Suppressor macrophage (primary cell): Measurements from ENCODE around the gene SCN4B.
"Not testable (repeated sequence)": the region's sequence is repeated elsewhere in the genome, so short reads cannot be mapped to it uniquely, and the experiment has no call there.

Experiments used
- DNase-seq, 4 experiments: peaks; one replicate each; pipeline ENCODE4 v3.0.0-alpha.2; 2020 to 2022
- total RNA-seq, 17 experiments: gene quantifications; one replicate each; lab custom pipeline; 2026; ENCODE audit warnings: mixed read lengths in 6 of 17, inconsistent platforms in 3 of 17; lab: John Stamatoyannopoulos, UW

Gene SCN4B, protein sequence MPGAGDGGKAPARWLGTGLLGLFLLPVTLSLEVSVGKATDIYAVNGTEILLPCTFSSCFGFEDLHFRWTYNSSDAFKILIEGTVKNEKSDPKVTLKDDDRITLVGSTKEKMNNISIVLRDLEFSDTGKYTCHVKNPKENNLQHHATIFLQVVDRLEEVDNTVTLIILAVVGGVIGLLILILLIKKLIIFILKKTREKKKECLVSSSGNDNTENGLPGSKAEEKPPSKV
- 0 to 3.2 (median 0.15) reads per million in 17 experiments for total RNA-seq

- DNase-seq = peak; percentile 47 to 77 (median 60)
These were observed at the start of gene SCN4B for GRCh38 chr11:118152552-118153471. TSS of gene SCN4B (minus strand) at chr11:118152823. CDS start at chr11:118152673, 150 bp downstream.

DNA sequence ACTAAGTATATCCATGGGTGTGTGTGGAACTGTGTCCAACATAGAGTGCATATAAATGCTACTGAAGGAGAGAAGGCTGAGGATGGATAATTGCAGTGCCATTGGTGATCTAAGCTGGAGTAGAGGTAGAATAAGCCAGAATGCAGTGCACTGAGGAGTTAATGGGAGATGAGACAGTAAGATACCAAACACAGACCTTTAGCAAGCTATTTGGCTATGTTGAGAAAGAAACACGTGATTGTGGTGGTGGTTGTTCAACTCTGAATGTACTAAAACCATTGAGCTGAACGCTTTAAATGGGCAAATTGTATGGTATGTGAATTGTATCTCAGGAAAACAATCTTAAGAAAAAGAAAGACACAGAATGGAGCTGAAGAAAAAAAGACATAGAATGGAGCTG is 49.3 kb upstream of the SCN4B start:
- no peak for DNase-seq

DNA sequence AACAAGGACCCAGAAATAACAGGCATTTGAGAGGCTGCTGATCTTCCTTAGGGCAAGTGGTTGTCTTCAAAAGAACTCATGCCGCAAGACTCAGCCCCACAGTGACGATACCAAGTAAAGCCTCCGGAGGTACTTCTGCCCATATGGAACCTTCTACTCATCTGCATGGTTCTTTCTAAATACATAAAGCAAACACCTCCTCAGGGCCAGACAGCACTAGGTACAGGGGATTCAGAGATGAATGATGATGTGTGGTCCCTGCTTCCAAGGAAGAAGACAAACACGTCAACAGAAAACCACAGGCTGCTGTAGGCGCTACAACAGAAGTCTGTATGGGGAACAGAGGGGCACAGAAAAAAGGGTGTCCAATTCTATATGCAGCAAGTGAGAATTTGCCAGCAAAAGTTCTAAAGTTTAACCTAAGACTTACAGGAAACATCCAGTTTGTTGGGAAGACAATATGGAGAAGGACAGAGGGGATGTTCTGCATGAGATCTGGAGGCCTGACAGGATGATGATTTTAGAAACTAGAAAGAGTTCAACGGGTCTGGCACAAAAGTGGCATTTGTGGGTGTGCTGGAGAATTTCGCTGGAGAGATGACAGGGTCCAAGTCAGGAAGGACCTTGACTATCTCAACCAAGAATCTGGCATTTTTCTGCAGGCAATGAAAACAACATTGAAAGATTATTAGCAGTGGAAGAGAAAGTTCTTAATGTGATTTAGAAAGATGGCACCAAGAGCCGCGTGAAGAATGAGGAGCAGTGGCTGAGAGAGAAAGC is 48.5 kb upstream of the SCN4B start:
- no peak for DNase-seq

GRCh38 chr11:118200497-118200896 is 47.9 kb upstream of the SCN4B start:
- DNase-seq = no peak

- DNase-seq = no peak
These were observed 46.5 kb upstream of the SCN4B start for GRCh38 chr11:118199135-118199534.

GRCh38 chr11:118198370-118198769 is 45.7 kb upstream of the SCN4B start:
- DNase-seq = peak; percentile 79 to 92 (median 87)

DNA sequence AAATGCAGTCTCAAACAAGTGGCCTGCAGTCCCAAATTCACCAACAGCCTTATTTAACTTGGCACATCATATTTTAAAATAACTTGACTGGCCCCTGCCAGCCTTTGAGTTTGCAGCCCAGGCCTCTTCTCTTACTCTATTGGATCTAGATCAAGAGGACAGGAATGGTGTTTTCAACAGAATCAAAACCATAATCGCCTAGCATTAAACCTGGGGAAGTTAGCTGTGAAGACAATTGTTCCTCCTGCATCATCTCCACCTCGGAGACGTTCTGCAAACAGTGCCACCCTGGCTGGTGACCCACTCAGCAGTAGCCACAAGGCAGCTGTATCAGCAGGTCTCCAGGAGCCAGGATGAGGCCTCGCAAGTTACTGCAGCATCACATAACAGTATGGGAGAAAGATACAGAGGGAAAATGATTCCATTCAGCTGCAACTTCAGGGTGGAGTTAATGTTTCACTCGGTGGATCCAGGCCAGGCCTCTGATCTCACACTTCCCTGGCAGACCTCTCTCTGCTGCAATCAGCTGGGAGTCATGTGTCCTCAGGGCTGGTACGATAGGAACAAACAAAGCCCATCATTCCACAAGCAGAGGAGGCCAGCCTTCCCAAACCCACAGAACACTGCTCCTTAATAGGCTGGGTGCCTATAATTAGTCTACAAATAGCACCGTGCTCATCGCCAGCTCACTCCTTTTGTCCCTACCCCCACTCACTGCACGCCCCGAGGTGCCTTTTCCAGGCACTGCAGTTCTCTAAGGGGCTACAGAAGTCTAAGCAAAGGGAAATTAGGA is 42.4 kb upstream of the SCN4B start:
- peak in 3 of 4 experiments; percentile 40 to 55 (median 42) for DNase-seq

GRCh38 chr11:118193910-118194566 is 41.4 kb upstream of the SCN4B start:
- no peak for DNase-seq

DNA sequence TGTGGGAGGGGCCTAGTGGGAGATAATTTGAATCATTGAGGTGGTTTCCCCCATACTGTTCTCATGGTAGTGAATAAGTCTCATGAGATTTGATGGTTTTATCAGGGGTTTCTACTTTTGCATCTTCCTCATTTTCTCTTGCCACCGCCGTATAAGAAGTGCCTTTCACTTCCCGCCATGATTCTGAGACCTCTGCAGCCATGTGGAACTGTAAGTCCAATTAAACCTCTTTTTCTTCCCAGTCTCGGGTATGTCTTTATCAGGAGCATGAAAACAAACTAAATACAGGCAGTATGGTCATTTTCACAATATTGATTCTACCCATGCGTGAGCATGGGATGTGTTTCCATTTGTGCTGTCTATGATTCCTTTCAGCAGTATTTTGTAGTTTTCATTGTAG is 40.2 kb upstream of the SCN4B start:
- not testable (repeated sequence) for DNase-seq

GRCh38 chr11:118190942-118191506 is 38.4 kb upstream of the SCN4B start:
- not testable (repeated sequence) for DNase-seq

- DNase-seq = peak; percentile 22 to 79 (median 57)
These were observed 33.9 kb upstream of the SCN4B start for GRCh38 chr11:118186346-118187107.

GRCh38 chr11:118184784-118185579 is 32.4 kb upstream of the SCN4B start:
- DNase-seq = peak; percentile 68 to 87 (median 76)

DNA sequence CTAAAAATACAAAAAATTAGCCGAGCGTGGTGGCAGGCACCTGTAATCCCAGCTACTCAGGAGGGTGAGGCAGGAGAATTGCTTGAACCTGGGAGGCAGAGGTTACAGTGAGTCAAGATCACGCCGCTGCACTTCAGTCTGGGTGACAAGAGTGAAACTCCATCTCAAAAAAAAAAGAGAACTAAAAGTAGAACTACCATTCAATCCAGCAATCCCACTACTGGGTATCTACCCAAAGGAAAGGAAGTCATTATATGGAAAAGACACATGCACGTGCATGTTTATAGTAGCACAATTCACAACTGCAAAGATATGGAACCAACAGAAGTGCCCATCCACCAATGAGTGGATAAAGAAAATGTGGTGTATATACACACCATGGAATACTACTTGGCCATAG is 31.1 kb upstream of the SCN4B start:
- DNase-seq = peak; percentile 40 to 73 (median 61)

- peak in 3 of 4 experiments; percentile 22 to 49 (median 42) for DNase-seq
These were observed 27.7 kb upstream of the SCN4B start for GRCh38 chr11:118180300-118180703.

DNA sequence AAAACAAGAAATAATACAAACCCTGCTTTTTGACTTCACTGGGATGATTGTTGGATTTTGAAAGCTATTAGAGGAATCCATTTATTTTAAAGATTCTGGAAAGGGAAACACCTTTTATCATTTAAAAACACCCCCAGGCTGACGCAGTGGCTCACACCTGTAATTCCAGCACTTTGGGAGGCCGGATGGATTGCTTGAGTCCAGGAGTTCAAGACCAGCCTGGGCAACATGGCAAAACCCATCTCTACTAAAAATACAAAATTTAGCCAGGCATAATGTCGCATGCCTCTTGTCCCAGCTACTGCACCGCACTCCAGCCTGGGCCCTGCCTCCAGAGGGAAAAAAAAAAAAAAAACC is 24.1 kb upstream of the SCN4B start:
- DNase-seq = no peak

DNA sequence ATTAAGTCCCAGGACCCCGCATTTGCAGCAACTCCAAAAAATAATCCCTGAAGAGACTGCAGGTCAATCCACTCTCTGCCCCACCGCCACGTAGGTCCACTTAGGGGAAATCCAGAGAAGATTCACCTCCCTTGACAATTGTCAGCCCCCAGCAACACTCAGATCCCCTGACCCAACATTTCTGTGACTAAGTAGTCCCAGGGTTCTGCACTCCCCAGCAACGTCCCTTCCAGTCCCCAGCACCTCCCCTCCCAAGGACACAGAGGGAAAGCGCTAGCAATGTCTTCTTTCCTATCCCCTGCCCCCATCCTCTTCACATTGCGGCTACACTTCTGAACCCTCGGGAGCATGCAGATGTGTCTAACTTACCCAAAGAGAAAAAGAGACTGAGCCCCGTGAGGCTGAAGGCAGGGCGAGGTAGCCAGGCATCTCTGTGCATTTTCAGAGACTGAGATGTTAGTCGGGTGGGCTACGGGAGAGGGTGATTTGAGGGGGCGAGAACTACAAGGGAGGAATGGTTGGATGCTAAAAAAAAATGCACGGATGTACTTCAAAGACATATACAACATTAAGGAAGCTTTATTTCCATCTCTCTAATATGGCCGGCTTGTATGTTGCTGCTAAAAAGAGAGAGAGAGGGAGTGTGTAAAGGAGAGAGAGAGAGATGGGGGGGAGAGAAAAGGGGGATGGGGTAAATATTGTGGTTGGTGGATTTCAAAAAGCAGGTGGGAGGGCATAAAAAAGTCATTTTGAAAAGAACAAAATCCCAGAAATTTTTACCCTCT is 23.6 kb upstream of the SCN4B start, which contains the start of gene SCN2B:
Gene SCN2B (minus strand): TSS at position 647 of the 785 bp plus-strand sequence. CDS start 208 bp downstream, at position 439.
- no peak for DNase-seq

DNA sequence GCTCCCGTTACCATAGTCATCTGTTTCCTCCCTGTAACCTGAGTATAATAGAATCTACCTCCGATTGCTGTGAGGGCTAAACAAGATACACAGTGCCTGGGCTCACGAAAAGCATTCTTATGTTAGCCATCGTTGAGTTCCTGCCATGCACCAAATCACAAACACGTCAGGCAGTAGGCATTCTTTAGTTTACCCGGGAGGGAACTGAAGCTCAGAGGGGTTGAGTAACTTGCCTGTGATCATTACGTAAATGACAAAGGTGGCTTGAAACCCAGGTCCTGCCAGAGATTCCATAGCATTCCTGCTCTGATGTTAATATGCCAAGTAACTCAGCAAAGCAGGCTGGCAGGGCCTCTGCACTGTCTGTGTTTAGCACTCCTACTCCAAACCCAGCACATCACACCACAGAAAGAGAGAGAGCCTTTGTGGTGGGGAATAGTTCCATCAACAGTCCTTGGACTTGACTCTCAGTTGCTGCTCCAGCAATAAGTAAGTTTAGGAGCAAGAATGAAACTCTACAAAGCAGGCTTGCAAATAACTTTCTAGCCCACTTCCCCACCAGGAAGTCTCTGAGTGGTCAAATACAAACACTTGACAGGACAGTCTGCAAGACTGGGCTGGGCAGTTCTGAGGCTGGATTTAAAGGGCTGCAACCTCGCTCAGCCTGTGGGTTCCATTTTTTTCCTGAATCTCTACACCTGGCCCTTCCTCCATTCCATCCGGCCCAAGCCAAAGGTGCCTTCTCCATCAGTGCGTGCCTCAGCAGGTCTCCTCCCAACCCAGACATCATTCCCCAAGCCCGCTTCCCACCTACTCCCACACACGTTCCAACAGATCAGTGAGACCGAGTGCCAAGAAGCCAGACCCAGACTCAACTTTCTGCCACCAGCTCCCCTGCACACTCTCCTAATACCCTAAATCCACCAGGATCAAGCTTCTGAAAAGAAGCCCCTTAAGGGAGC is 22.7 kb upstream of the SCN4B start:
- DNase-seq = peak in 3 of 4 experiments; percentile 25 to 43 (median 30)
